IMR-90 (cell line): ENCODE results near the gene TMEM190. TPM values are rescaled to one million over a fixed set of nuclear protein-coding genes. Genes with fewer than 3 reads are reported as not detected.
A peak's percentile ranks its signal among the peaks of the same experiment; 100 is the strongest.

ENCODE experiments used
- ATAC-seq: fragments of 200-7000 bp; cut with Tn5 transposase; 2 replicates; pipeline ENCODE4 v1.9.1; 2020; ENCODE audit warnings: low read depth, mild to moderate bottlenecking, moderate library complexity
- BruUV-seq: library from RNA; stranded (reverse); fragments of 400-500 nt; replicated peaks from 2 replicates; lab custom pipeline; 2021; lab: Mats Ljungman, UMichigan
- CTCF ChIA-PET: fragments of 300-600 bp; formaldehyde crosslinking; extraction: SDS; loops from one replicate; lab custom pipeline; 2021; ENCODE audit warnings: antibody characterized with exemption; lab: Yijun Ruan, JAX
- POLR2A ChIA-PET: fragments of 300-600 bp; sonication (Branson Sonifier 250); formaldehyde crosslinking; loops from one replicate; lab custom pipeline; 2022; ENCODE audit warnings: antibody characterized with exemption; ENCODE audit not compliant: unreplicated experiment; lab: Charles Lee
- DNase-seq: peaks from one replicate; pipeline ENCODE4 v3.0.0; 2013
- H2AFZ ChIP-seq: replicated peaks from 2 replicates; pipeline ENCODE3; 2013; ENCODE audit warnings: low read length, mild to moderate bottlenecking; ENCODE audit not compliant: poor library complexity
- H2AK5ac ChIP-seq: 2 replicates; pipeline ENCODE4 v1.6.1; 2013; ENCODE audit warnings: low read depth, low read length, inconsistent platforms
- H2AK9ac ChIP-seq: replicated peaks from 2 replicates; pipeline ENCODE3; 2013; ENCODE audit warnings: mild to moderate bottlenecking, low read depth, low read length, moderate library complexity; ENCODE audit not compliant: poor library complexity
- H2BK120ac ChIP-seq: 2 replicates; pipeline ENCODE4 v1.6.1; 2013; ENCODE audit warnings: low read depth, low read length, inconsistent platforms
- H2BK15ac ChIP-seq: 3 replicates; pipeline ENCODE4 v1.6.1; 2013; ENCODE audit warnings: low read depth, low read length, inconsistent platforms
- H2BK20ac ChIP-seq: 2 replicates; pipeline ENCODE4 v1.6.1; 2013; ENCODE audit warnings: low read depth, mild to moderate bottlenecking, inconsistent platforms, low read length, moderate library complexity
- H2BK5ac ChIP-seq: 2 replicates; pipeline ENCODE4 v1.6.1; 2013; ENCODE audit warnings: mild to moderate bottlenecking, low read depth, low read length, inconsistent platforms; ENCODE audit not compliant: poor library complexity, severe bottlenecking
- H3K14ac ChIP-seq: replicated peaks from 2 replicates; pipeline ENCODE4 v1.6.1; 2013; ENCODE audit warnings: low read depth, low read length, inconsistent platforms
- H3K18ac ChIP-seq: 2 replicates; pipeline ENCODE4 v1.6.1; 2013; ENCODE audit warnings: low read depth, low read length, control low read depth
- H3K23ac ChIP-seq: 2 replicates; pipeline ENCODE4 v1.6.1; 2013; ENCODE audit warnings: low read depth, low read length, inconsistent platforms
- H3K27ac ChIP-seq: 2 replicates; pipeline ENCODE4 v1.5.1; 2013; ENCODE audit warnings: mild to moderate bottlenecking, control low read depth, low read length; ENCODE audit not compliant: insufficient read depth
- H3K27me3 ChIP-seq: 2 replicates; pipeline ENCODE4 v1.6.1; 2013; ENCODE audit warnings: low read length; ENCODE audit not compliant: control insufficient read depth, insufficient read depth
- H3K36me3 ChIP-seq: 2 replicates; pipeline ENCODE4 v1.6.1; 2013; ENCODE audit warnings: low read length, mixed read lengths; ENCODE audit not compliant: control insufficient read depth, insufficient read depth
- H3K4ac ChIP-seq: 2 replicates; pipeline ENCODE4 v1.6.1; 2013; ENCODE audit warnings: low read depth, low read length, inconsistent platforms
- H3K4me1 ChIP-seq: 2 replicates; pipeline ENCODE4 v1.6.1; 2013; ENCODE audit warnings: low read length, mixed read lengths; ENCODE audit not compliant: control insufficient read depth, insufficient read depth
- H3K4me2 ChIP-seq: 2 replicates; pipeline ENCODE4 v1.6.1; 2013; ENCODE audit warnings: low read depth, mild to moderate bottlenecking, control low read depth, low read length, moderate library complexity
- H3K4me3 ChIP-seq: 2 replicates; pipeline ENCODE4 v1.5.1; 2013; ENCODE audit warnings: low read depth, mild to moderate bottlenecking, control low read depth, low read length, moderate library complexity; ENCODE audit not compliant: insufficient read depth
- H3K56ac ChIP-seq: 2 replicates; pipeline ENCODE4 v1.6.1; 2013; ENCODE audit warnings: low read length, inconsistent platforms; ENCODE audit not compliant: insufficient read depth; ENCODE audit errors: extremely low read depth
- H3K79me1 ChIP-seq, 2 experiments: 2 replicates each; pipeline ENCODE4 v1.6.1; 2013; ENCODE audit warnings: low read length in 2 of 2, inconsistent platforms in 1 of 2, low read depth in 1 of 2
- H3K9ac ChIP-seq: 2 replicates; pipeline ENCODE4 v1.6.1; 2013; ENCODE audit warnings: low read depth, low read length, control low read depth
- H3K9me1 ChIP-seq: 2 replicates; pipeline ENCODE4 v1.6.1; 2013; ENCODE audit warnings: low read length, inconsistent platforms; ENCODE audit not compliant: insufficient read depth
- H3K9me3 ChIP-seq: 2 replicates; pipeline ENCODE4 v1.6.1; 2013; ENCODE audit warnings: low read length; ENCODE audit not compliant: control insufficient read depth, insufficient read depth
- H4K20me1 ChIP-seq: 2 replicates; pipeline ENCODE4 v1.6.1; 2013; ENCODE audit warnings: low read length, inconsistent platforms; ENCODE audit not compliant: insufficient read depth
- H4K5ac ChIP-seq: 2 replicates; pipeline ENCODE4 v1.6.1; 2013; ENCODE audit warnings: mild to moderate bottlenecking, low read depth, low read length, control low read depth
- H4K8ac ChIP-seq, 2 experiments: 2 replicates each; pipeline ENCODE4 v1.6.1; 2013; ENCODE audit warnings: low read depth in 2 of 2, low read length in 2 of 2, control low read depth in 1 of 2, inconsistent platforms in 1 of 2
- H4K91ac ChIP-seq: 2 replicates; pipeline ENCODE4 v1.6.1; 2013; ENCODE audit warnings: low read depth, low read length, inconsistent platforms; ENCODE audit not compliant: insufficient read depth
- CHD1 ChIP-seq: IDR thresholded peaks from 2 replicates; pipeline ENCODE4 v1.6.1; 2012; ENCODE audit warnings: low read depth, low read length, improper control_type of control experiment
- MAFK ChIP-seq: IDR thresholded peaks from 2 replicates; pipeline ENCODE4 v1.6.1; 2012; ENCODE audit warnings: low read depth, low read length, improper control_type of control experiment
- RCOR1 ChIP-seq: IDR thresholded peaks from 2 replicates; pipeline ENCODE4 v1.6.1; 2012; ENCODE audit warnings: mild to moderate bottlenecking, low read length, improper control_type of control experiment; ENCODE audit not compliant: insufficient replicate concordance
- SMC3 ChIP-seq: fragments of 150-350 bp; IDR thresholded peaks from 2 replicates; pipeline ENCODE4 v1.6.1; 2016; ENCODE audit warnings: low read depth, mild to moderate bottlenecking, antibody characterized with exemption, low read length, moderate library complexity
- WGBS, 2 experiments: methylation state at CpG; one replicate each; pipeline versions ENCODE4 v1.1.5 to v1.1.7; 2013; ENCODE audit warnings: missing lambda C conversion rate in 2 of 2; ENCODE audit not compliant: insufficient read length in 1 of 2; ENCODE audit errors: extremely low coverage in 2 of 2; 5-methylcytosine and 5-hydroxymethylcytosine counted together
- dilution Hi-C: fragments of 300-500 bp; cut with HindIII; formaldehyde crosslinking; loops from one replicate; pipeline ENCODE4 v1.14.3; 2018; ENCODE audit warnings: low sequenced_read_pairs; ENCODE audit not compliant: unreplicated experiment
- in situ Hi-C: fragments of 300-500 bp; cut with MboI; formaldehyde crosslinking; loops from 3 replicates; pipeline ENCODE4 v1.14.3; 2019; ENCODE audit warnings: low sequenced_read_pairs, inconsistent platforms, mixed read lengths
- intact Hi-C: fragments of 100-400 bp; cut with micrococcal nuclease; formaldehyde crosslinking; loops from 2 replicates; pipeline ENCODE4 v1.10.0; 2022
- polyA plus RNA-seq, 3 experiments: library from polyadenylated mRNA; depleted of rRNA; stranded (reverse); fragments of >200 nt; gene quantifications; 2 replicates each; pipeline ENCODE4 v1.2.3, GENCODE V29; 2012; ENCODE audit warnings: low replicate concordance in 1 of 3
- total RNA-seq: library from RNA; depleted of rRNA; stranded (reverse); fragments of >200 nt; gene quantifications from 2 replicates; pipeline ENCODE4 v1.2.3, GENCODE V29; 2012
- TF ChIP-seq, protein P1 (sequence below): conservative IDR thresholded peaks from 2 replicates; pipeline ENCODE4 v1.5.1; 2012; ENCODE audit warnings: mild to moderate bottlenecking, low read depth, low read length, improper control_type of control experiment

The TMEM190 gene
- total and polyA plus RNA-seq, 2 of the 4 experiments (the other 2 are of a cell fraction) = 1.6 TPM; not detected in 1

DNA sequence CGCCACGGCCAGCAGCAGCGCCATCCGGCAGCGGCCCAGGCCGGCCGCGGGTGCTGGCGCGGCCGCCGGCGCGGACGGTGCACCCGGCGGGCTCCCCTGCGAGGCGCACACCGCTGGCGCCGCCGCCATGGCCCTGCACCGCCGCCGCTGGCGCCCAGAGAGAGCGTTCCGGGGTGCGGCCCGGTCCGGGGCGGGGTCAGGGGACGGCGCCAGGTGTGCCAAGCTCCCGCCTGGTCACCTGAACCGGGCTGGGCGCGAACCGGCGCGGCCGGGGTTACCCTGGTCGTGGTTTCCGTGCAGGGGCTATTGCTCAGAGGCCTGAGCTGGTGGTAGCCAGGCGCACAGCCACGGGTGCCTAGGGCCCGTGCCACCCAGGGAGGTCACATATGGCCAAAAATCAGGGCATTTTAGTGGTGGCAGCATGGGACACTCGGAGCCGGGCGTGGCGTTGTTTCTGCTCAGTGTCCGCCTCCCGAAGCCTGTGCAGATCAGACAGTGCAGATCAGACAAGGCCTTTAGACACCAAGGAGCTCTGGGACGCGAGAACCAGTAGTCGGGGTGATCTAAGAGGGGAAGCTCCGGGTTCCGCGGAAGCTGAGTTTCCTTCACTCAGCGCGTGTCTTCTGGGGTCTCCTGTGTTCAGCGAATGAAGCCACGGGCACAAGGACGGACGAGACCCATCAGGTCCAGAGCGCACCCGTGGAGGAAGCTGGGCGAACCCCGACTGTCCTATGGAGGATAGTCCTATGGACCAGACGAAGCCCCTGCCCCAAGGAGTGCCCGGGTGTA lies 7.7 kb downstream of the TMEM190 start, which contains the start of gene TMEM238:
TSS of gene TMEM238 (minus strand) at position 162 of the 789 bp plus-strand sequence. CDS start at position 129, 33 bp downstream.
- ATAC-seq = peak; percentile 2; the same call in 1 of the 2 replicates
- H3K27me3 ChIP-seq = no peaks in the 10 kb centered on the region

More for the DNA sequence above, 7.7 kb downstream of the TMEM190 start, which contains the start of gene TMEM238:
- H2AK9ac ChIP-seq = peak within 1 kb of the TSS; percentile 86
- DNase-seq = no peak
- WGBS, 2 experiments = 23% methylated on average over 56 of the region's 72 CpGs; no CpG with 5 or more reads in 1 of the 2 experiments
- peak within 1 kb of the TSS; percentile 80 for H3K14ac ChIP-seq
- H4K8ac ChIP-seq = peak within 1 kb of the TSS; percentile 79 to 90
- peak within 1 kb of the TSS; percentile 59 for H3K56ac ChIP-seq
- H3K79me1 ChIP-seq = peaks cover 14 to 39% of the 10 kb centered on the region in 2 experiments; a peak in 3 of 4 replicates
- peak within 1 kb of the TSS; percentile 88; the same call in 1 of the 2 replicates for H3K23ac ChIP-seq
- intact Hi-C loops (no loop called here), in situ Hi-C loops (loop anchor here (10.0 kb wide), 1 partner anchor 90 kb away; no protein-coding TSS in a partner anchor), dilution Hi-C loops (no loop called here)
- peak within 1 kb of the TSS; percentile 67 for H4K91ac ChIP-seq
- H4K5ac ChIP-seq = peak within 1 kb of the TSS; percentile 81
- peak within 1 kb of the TSS; percentile 93 for H3K4me2 ChIP-seq
- TF ChIP-seq RCOR1 (no peak), MAFK (no peak), SMC3 (no peak), CHD1 (no peak)
- TF ChIP-seq, protein P1, sequence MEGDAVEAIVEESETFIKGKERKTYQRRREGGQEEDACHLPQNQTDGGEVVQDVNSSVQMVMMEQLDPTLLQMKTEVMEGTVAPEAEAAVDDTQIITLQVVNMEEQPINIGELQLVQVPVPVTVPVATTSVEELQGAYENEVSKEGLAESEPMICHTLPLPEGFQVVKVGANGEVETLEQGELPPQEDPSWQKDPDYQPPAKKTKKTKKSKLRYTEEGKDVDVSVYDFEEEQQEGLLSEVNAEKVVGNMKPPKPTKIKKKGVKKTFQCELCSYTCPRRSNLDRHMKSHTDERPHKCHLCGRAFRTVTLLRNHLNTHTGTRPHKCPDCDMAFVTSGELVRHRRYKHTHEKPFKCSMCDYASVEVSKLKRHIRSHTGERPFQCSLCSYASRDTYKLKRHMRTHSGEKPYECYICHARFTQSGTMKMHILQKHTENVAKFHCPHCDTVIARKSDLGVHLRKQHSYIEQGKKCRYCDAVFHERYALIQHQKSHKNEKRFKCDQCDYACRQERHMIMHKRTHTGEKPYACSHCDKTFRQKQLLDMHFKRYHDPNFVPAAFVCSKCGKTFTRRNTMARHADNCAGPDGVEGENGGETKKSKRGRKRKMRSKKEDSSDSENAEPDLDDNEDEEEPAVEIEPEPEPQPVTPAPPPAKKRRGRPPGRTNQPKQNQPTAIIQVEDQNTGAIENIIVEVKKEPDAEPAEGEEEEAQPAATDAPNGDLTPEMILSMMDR = no peak
- ChIA-PET POLR2A (interaction anchor here (0.5 to 0.9 kb wide), 2 partner anchors 15 to 1305 kb away, joined by 3 to 4 read pairs; no protein-coding TSS in a partner anchor), CTCF (interaction anchor here (0.6 to 1.2 kb wide), 5 partner anchors 34 to 224 kb away, joined by 3 to 7 read pairs (median 4); partner anchors contain the start of gene KMT5C)
- peak within 1 kb of the TSS; percentile 54 for H3K18ac ChIP-seq
- H2BK120ac ChIP-seq = peak within 1 kb of the TSS; percentile 42
- H4K20me1 ChIP-seq = peaks cover 36% of the 10 kb centered on the region
- H2AK5ac ChIP-seq = peak within 1 kb of the TSS; percentile 98
- peak within 1 kb of the TSS; percentile 86 for H3K9ac ChIP-seq
- H2BK15ac ChIP-seq = peak within 1 kb of the TSS; percentile 33; the same call in 1 of the 3 replicates
- peak within 1 kb of the TSS; percentile 84 for H3K27ac ChIP-seq
- peaks cover 29% of the 10 kb centered on the region for H3K36me3 ChIP-seq
- H3K4me3 ChIP-seq = peak within 1 kb of the TSS; percentile 54
- H2AFZ ChIP-seq = peak within 1 kb of the TSS; percentile 90
- H2BK20ac ChIP-seq = no peak within 1 kb of the TSS
- H3K4me1 ChIP-seq = peaks cover 34% of the 10 kb centered on the region
- H2BK5ac ChIP-seq = peak within 1 kb of the TSS; percentile 69
- H3K4ac ChIP-seq = peak within 1 kb of the TSS; percentile 92
- BruUV-seq = no TSS peak
- H3K9me3 ChIP-seq = no peaks in the 10 kb centered on the region
- peaks cover 15% of the 10 kb centered on the region for H3K9me1 ChIP-seq
